Endothelial cell of umbilical vein (primary cell): Measurements from ENCODE around the gene PLS1. TPM values are rescaled to one million over a fixed set of nuclear protein-coding genes. Genes with fewer than 3 reads are reported as not detected.

Experiments
- BruUV-seq: library from RNA; stranded (reverse); fragments of 400-500 nt; replicated peaks from 2 replicates; lab custom pipeline; 2021; lab: Mats Ljungman, UMichigan
- CTCF ChIA-PET: fragments of 300-600, 350-600 bp; sonication (Branson Sonifier 250); formaldehyde crosslinking; loops from one replicate; lab custom pipeline; 2021; ENCODE audit warnings: antibody characterized with exemption, inconsistent platforms; lab: Charles Lee
- POLR2A ChIA-PET: fragments of 300-600, 350-600 bp; sonication (Branson Sonifier 250); formaldehyde crosslinking; loops from one replicate; lab custom pipeline; 2021; ENCODE audit warnings: antibody characterized with exemption, inconsistent platforms; lab: Charles Lee
- DNase-seq: peaks from one replicate; pipeline ENCODE4 v3.0.0-alpha.2; 2011; ENCODE audit warnings: low read depth, low spot score
- FAIRE-seq: peaks from 2 replicates; lab custom pipeline; 2011; peaks lifted over from hg19 to GRCh38; lab: Jason Lieb, UNC
- H2AFZ ChIP-seq: 2 replicates; pipeline ENCODE4 v1.6.0; 2012; ENCODE audit warnings: low read depth, low read length, control low read depth, inconsistent platforms
- H3K27ac ChIP-seq: 2 replicates; pipeline ENCODE4 v1.5.1; 2011; ENCODE audit warnings: low read depth, mild to moderate bottlenecking, control low read depth, low read length, moderate library complexity; ENCODE audit not compliant: insufficient read depth
- H3K27me3 ChIP-seq, 2 experiments: 2 replicates each; pipeline versions ENCODE4 v1.6.0 to v1.6.1; 2011; ENCODE audit warnings: low read length in 2 of 2, mixed read lengths in 1 of 2; ENCODE audit not compliant: control insufficient read depth in 2 of 2, insufficient read depth in 2 of 2
- H3K36me3 ChIP-seq, 2 experiments: 2 replicates in 1 of 2; 3 replicates in 1 of 2; pipeline ENCODE4 v1.5.1; 2011; ENCODE audit warnings: low read length in 2 of 2, mild to moderate bottlenecking in 1 of 2, moderate library complexity in 1 of 2; ENCODE audit not compliant: control insufficient read depth in 2 of 2, insufficient read depth in 2 of 2; ENCODE audit errors: extremely low read depth in 1 of 2
- H3K4me1 ChIP-seq: 3 replicates; pipeline ENCODE4 v1.5.1; 2011; ENCODE audit warnings: mild to moderate bottlenecking, low read length; ENCODE audit not compliant: control insufficient read depth, insufficient read depth; ENCODE audit errors: extremely low read depth
- H3K4me2 ChIP-seq: 2 replicates; pipeline ENCODE4 v1.6.1; 2011; ENCODE audit warnings: low read length, control low read depth, mixed read lengths; ENCODE audit not compliant: insufficient read depth
- H3K4me3 ChIP-seq, 3 experiments: fragments of 200-600 bp in 1 of 3; sonication (generic), shearing (Covaris generic) in 1 of 3; replicated peaks in 1 of 3; 2 replicates each; pipeline ENCODE4 v1.5.1; 2011 to 2016; ENCODE audit warnings: control low read depth in 3 of 3, low read length in 3 of 3, mild to moderate bottlenecking in 2 of 3, inconsistent platforms in 1 of 3, low read depth in 1 of 3, moderate library complexity in 1 of 3; ENCODE audit not compliant: insufficient read depth in 1 of 3
- H3K79me2 ChIP-seq: 2 replicates; pipeline ENCODE4 v1.6.0; 2012; ENCODE audit warnings: low read length, inconsistent platforms; ENCODE audit not compliant: control insufficient read depth, insufficient read depth
- H3K9ac ChIP-seq: replicated peaks from 2 replicates; pipeline ENCODE3; 2011; ENCODE audit warnings: low read length, control low read depth; ENCODE audit not compliant: insufficient read depth; ENCODE audit errors: extremely low read depth
- H3K9me1 ChIP-seq: replicated peaks from 3 replicates; pipeline ENCODE4 v1.6.0; 2011; ENCODE audit warnings: mild to moderate bottlenecking, low read length; ENCODE audit not compliant: control insufficient read depth, insufficient read depth; ENCODE audit errors: extremely low read depth
- H3K9me3 ChIP-seq: replicated peaks from 2 replicates; pipeline ENCODE4 v1.5.1; 2012; ENCODE audit warnings: low read length, inconsistent platforms; ENCODE audit not compliant: control insufficient read depth, insufficient read depth
- H4K20me1 ChIP-seq: replicated peaks from 2 replicates; pipeline ENCODE3; 2011; ENCODE audit warnings: mild to moderate bottlenecking, low read length; ENCODE audit not compliant: control insufficient read depth, insufficient read depth; ENCODE audit errors: extremely low read depth
- CTCF ChIP-seq, 2 donors: IDR thresholded peaks; 1 replicate in 1 of 2; 2 replicates in 1 of 2; pipeline ENCODE4 v1.5.1; 2011; ENCODE audit warnings: low read length in 2 of 2, mild to moderate bottlenecking in 2 of 2, moderate library complexity in 2 of 2, control low read depth in 1 of 2, inconsistent platforms in 1 of 2, low read depth in 1 of 2; ENCODE audit not compliant: insufficient read depth in 1 of 2; ENCODE audit errors: extremely low read depth in 1 of 2
- EZH2 ChIP-seq: IDR thresholded peaks from 2 replicates; pipeline ENCODE4 v1.6.1; 2012; ENCODE audit warnings: borderline replicate concordance, low read depth, mild to moderate bottlenecking, moderate library complexity, low read length, inconsistent platforms; ENCODE audit not compliant: severe bottlenecking
- FOS ChIP-seq: IDR thresholded peaks from 2 replicates; pipeline ENCODE4 v1.6.1; 2011; ENCODE audit warnings: mild to moderate bottlenecking, low read length, moderate library complexity, borderline replicate concordance; ENCODE audit not compliant: insufficient read depth
- GATA2 ChIP-seq: IDR thresholded peaks from 2 replicates; pipeline ENCODE4 v1.7.0; 2011; ENCODE audit warnings: low read depth, mild to moderate bottlenecking, moderate library complexity, mixed read lengths, low read length; ENCODE audit not compliant: insufficient read length, insufficient read depth
- JUN ChIP-seq: IDR thresholded peaks from 2 replicates; pipeline ENCODE4 v1.6.1; 2011; ENCODE audit warnings: borderline replicate concordance, low read depth; ENCODE audit not compliant: insufficient read length, insufficient read depth
- MYC ChIP-seq: IDR thresholded peaks from one replicate; pipeline ENCODE4 v1.6.1; 2011; ENCODE audit warnings: mild to moderate bottlenecking, low read depth, low read length
- POLR2A ChIP-seq: IDR thresholded peaks from 2 replicates; pipeline ENCODE4 v1.6.1; 2012; ENCODE audit warnings: low read depth, mild to moderate bottlenecking, control low read depth, low read length
- POLR2AphosphoS5 ChIP-seq: IDR thresholded peaks from 2 replicates; pipeline ENCODE4 v1.6.1; 2012; ENCODE audit warnings: low read depth, mild to moderate bottlenecking, control low read depth, low read length, moderate library complexity; ENCODE audit not compliant: insufficient read depth
- dilution Hi-C: fragments of 300-500 bp; cut with MboI; formaldehyde crosslinking; loops from one replicate; pipeline ENCODE4 v1.15.0; 2019; ENCODE audit warnings: low sequenced_read_pairs; ENCODE audit not compliant: extremely low pct_ligation_motif_present
- intact Hi-C: fragments of 100-400 bp; cut with micrococcal nuclease; formaldehyde crosslinking; loops from one replicate; pipeline ENCODE4 v1.10.0; 2022
- polyA plus RNA-seq, 4 experiments: library from polyadenylated mRNA; depleted of rRNA in 3 of 4; stranded (reverse) in 3 of 4; unstranded in 1 of 4; fragments of >200 nt; gene quantifications; 2 replicates each; pipeline versions ENCODE4 v1.2.1 to v1.2.3, GENCODE V29; 2011 to 2012; ENCODE audit warnings: missing spikeins in 1 of 4
- total RNA-seq: library from RNA; stranded (reverse); gene quantifications from 2 replicates; pipeline ENCODE4 v1.2.3, GENCODE V29; 2021
- TF ChIP-seq, protein P1 (sequence below): IDR thresholded peaks from 2 replicates; pipeline ENCODE4 v1.6.1; 2011; ENCODE audit not compliant: insufficient read depth, insufficient read length

PLS1 gene
- total and polyA plus RNA-seq, 2 donors (not counting 3 experiments of a cell fraction or from before 2014, with no cell fraction given) = 0.59 to 1.3 TPM

DNA sequence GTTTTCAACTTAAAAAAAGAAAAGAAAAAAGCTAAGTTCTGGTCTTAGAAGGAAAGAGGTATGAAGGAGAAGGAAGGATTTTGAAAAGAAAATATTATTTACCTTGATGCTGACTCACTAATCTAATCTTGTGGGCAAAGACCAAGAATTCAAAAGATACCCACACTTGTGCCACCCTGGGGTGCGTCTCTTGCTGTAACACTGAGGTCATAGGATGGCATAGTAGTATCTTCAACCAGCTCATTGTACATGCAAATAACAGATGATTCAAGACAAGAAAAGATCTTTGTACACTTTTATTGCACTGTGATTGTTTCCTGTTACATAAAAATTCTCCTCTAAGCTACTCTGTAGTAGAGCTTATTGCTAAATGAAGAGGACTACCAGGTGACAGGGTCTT lies 17.3 kb downstream of the PLS1 start:
- intact Hi-C loops = no loop called here
- CTCF ChIA-PET = interaction anchor here (1.1 to 1.5 kb wide), 2 partner anchors 216 to 223 kb away, joined by 3 read pairs; no protein-coding TSS in a partner anchor

More for the DNA sequence above, 17.3 kb downstream of the PLS1 start:
- DNase-seq (no peak), FAIRE-seq (no peak)
- POLR2A ChIA-PET = no interaction called here
- dilution Hi-C loops = no loop called here
- BruUV-seq = no TSS peak
- Histone ChIP-seq H3K27ac (no peak overlapping the region), H3K4me2 (no peak overlapping the region), H3K4me3 (no peak overlapping the region), H3K9ac (no peak overlapping the region), H2AFZ (no peak overlapping the region), H3K79me2 (no peaks in the 10 kb centered on the region), H4K20me1 (no peaks in the 10 kb centered on the region), H3K9me1 (no peaks in the 10 kb centered on the region), H3K9me3 (no peaks in the 10 kb centered on the region), H3K36me3 (no peaks in the 10 kb centered on the region), H3K4me1 (peaks cover 1% of the 10 kb centered on the region), H3K27me3 (no peaks in the 10 kb centered on the region)
- TF ChIP-seq POLR2AphosphoS5 (no peak), GATA2 (no peak), JUN (no peak), POLR2A (no peak), EZH2 (no peak), MYC (no peak), FOS (no peak), CTCF (IDR thresholded peaks at IDR 0.05; ENCODE audit: extremely low read depth in 1 of 2, insufficient read depth in 1 of 2, low read depth in 1 of 2, low read length in 2 of 2) (no peak)
- TF ChIP-seq, protein P1, sequence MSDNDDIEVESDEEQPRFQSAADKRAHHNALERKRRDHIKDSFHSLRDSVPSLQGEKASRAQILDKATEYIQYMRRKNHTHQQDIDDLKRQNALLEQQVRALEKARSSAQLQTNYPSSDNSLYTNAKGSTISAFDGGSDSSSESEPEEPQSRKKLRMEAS = no peak
